HFFc6 (cell line): Measurements from ENCODE around the gene PTPRM. TPM values are rescaled to one million over a fixed set of nuclear protein-coding genes. Genes with fewer than 3 reads are reported as not detected.

Experiments used
- DNase-seq: peaks from one replicate; pipeline ENCODE4 v3.0.0-alpha.2; 2018
- H3K27ac Mint-ChIP-seq: 2 replicates; pipeline ENCODE4 v1.8.0; 2020; ENCODE audit warnings: mild to moderate bottlenecking, mixed read lengths
- H3K27me3 Mint-ChIP-seq: 2 replicates; pipeline ENCODE4 v1.8.0; 2021; ENCODE audit warnings: mild to moderate bottlenecking, moderate library complexity, mixed read lengths; ENCODE audit not compliant: insufficient read depth
- H3K36me3 Mint-ChIP-seq: 2 replicates; pipeline ENCODE4 v1.8.0; 2021; ENCODE audit warnings: low read depth, mixed read lengths
- H3K4me1 Mint-ChIP-seq: 2 replicates; pipeline ENCODE4 v1.8.0; 2020; ENCODE audit warnings: low read depth, mixed read lengths
- H3K4me3 Mint-ChIP-seq: 2 replicates; pipeline ENCODE4 v1.8.0; 2020; ENCODE audit warnings: mild to moderate bottlenecking, moderate library complexity, mixed read lengths
- H3K9me3 Mint-ChIP-seq: 2 replicates; pipeline ENCODE4 v1.8.0; 2020; ENCODE audit warnings: mild to moderate bottlenecking, mixed read lengths
- total RNA-seq, 6 experiments: library from RNA; stranded (reverse); fragmentation: NEBNext Ultra II Directional; extraction: Animal tissue kit (Norgen Biotek cat#: 25700); gene quantifications; 2 replicates in 1 of 6; 3 replicates in 5 of 6; pipeline ENCODE4 v1.2.3, GENCODE V29; 2021
- TF ChIP-seq, protein P1 (sequence below): fragments of 200-600 bp; sonication (generic); IDR thresholded peaks from 2 replicates; pipeline ENCODE4 v1.5.0; 2021; ENCODE audit warnings: antibody characterized with exemption, mild to moderate bottlenecking

The PTPRM gene
- total RNA-seq, 6 experiments from 2014 or later, result 39.4 to 49.8 (median 43.8) TPM

DNA sequence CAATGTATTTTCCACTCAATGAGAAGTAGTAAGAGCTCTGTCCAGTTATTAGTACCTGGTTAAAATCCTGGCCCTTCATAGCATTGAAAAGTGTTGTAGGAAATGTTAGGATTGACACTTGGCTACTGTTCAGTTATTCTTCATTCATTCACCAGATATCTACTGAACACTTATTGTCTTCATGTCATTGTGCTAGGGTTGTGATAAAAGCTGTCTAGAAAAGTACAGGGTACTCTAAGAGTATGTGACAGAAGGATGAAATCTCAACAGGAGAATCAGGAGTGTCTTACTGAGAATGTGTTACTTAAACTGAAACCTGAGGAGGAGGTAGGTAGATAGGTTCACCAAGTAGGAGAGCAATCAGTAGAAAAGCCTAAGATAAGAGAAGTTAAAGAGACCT lies 530.3 kb downstream of the PTPRM start:
- TF ChIP-seq, protein P1, sequence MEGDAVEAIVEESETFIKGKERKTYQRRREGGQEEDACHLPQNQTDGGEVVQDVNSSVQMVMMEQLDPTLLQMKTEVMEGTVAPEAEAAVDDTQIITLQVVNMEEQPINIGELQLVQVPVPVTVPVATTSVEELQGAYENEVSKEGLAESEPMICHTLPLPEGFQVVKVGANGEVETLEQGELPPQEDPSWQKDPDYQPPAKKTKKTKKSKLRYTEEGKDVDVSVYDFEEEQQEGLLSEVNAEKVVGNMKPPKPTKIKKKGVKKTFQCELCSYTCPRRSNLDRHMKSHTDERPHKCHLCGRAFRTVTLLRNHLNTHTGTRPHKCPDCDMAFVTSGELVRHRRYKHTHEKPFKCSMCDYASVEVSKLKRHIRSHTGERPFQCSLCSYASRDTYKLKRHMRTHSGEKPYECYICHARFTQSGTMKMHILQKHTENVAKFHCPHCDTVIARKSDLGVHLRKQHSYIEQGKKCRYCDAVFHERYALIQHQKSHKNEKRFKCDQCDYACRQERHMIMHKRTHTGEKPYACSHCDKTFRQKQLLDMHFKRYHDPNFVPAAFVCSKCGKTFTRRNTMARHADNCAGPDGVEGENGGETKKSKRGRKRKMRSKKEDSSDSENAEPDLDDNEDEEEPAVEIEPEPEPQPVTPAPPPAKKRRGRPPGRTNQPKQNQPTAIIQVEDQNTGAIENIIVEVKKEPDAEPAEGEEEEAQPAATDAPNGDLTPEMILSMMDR, result no peak
- no peak for DNase-seq
- Mint-ChIP-seq H3K36me3 (no peaks in the 10 kb centered on the region; the same call in 1 of the 2 replicates), H3K4me3 (no peak overlapping the region), H3K9me3 (no peaks in the 10 kb centered on the region), H3K27ac (no peak overlapping the region), H3K27me3 (no peaks in the 10 kb centered on the region), H3K4me1 (no peaks in the 10 kb centered on the region)

DNA sequence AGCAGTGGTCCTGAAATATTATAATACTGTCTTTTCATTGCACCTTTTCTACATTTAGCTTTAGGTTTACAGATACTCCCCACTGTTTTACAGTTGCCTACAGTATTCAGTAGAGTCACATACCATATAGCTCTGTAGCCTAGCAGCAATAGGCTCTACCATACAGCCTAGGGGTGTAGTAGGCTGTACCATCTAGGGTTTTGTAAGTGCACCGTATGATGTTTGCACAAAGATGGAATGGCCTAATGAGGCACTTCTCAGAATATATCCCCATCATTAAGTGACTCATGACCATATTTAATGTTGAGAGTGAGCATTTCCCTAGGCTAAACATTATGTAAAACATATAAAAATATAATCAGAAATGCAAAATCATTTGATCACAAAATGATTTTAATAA lies 530.8 kb downstream of the PTPRM start:
- Mint-ChIP-seq H3K27me3 (no peaks in the 10 kb centered on the region), H3K36me3 (no peaks in the 10 kb centered on the region; the same call in 1 of the 2 replicates), H3K27ac (no peak overlapping the region), H3K4me1 (no peaks in the 10 kb centered on the region), H3K4me3 (no peak overlapping the region), H3K9me3 (no peaks in the 10 kb centered on the region)
- TF ChIP-seq, protein P1, result no peak
- DNase-seq, result no peak

DNA sequence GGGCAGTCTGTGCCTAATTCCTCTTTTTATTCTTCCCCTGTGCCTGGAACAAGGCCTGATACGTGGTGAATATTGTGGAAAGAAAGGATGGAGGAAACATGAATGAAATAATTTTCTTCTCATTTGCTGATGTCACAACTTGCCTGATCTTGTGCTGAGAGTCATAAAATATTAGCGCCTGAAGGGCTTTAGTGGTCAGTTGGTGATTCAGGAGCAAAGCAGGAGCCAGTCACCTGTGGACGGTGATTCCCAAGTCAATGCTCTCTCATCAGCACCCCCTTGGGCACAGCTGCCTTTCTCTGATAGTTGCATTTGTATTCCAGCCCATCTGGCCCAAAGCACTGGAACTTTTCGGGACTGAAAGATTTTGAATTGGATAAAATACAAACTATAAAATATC lies 539.5 kb downstream of the PTPRM start:
- no peaks in the 10 kb centered on the region for H3K27me3 Mint-ChIP-seq
- TF ChIP-seq, protein P1, result no peak
- no peaks in the 10 kb centered on the region; the same call in 1 of the 2 replicates for H3K9me3 Mint-ChIP-seq
- no peak overlapping the region for H3K27ac Mint-ChIP-seq
- DNase-seq, result no peak
- peaks cover 10% of the 10 kb centered on the region for H3K4me1 Mint-ChIP-seq
- no peaks in the 10 kb centered on the region for H3K36me3 Mint-ChIP-seq
- H3K4me3 Mint-ChIP-seq, result no peak overlapping the region

DNA sequence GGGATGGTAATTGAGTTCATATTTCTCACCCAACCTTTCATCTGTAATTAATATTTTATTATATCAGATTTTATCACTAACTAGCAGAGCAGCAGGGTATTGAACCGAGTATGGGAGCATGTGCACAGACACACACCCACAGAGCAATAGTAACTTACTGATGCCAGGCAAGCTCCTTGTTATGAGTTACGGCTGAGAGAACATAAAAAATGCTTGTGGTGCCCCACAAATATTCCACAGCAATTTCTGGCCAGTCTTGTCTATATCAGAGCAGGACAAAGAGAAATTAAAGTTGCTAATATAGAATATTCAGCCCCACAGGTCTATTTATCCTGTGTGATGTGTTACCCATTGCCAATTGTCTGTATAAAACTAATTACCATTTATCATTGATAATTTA lies 540.3 kb downstream of the PTPRM start:
- no peaks in the 10 kb centered on the region for H3K36me3 Mint-ChIP-seq
- no peaks in the 10 kb centered on the region for H3K27me3 Mint-ChIP-seq
- no peak overlapping the region for H3K27ac Mint-ChIP-seq
- no peak for DNase-seq
- H3K4me3 Mint-ChIP-seq, result no peak overlapping the region
- peaks cover 10% of the 10 kb centered on the region for H3K4me1 Mint-ChIP-seq
- H3K9me3 Mint-ChIP-seq, result no peaks in the 10 kb centered on the region; the same call in 1 of the 2 replicates
- TF ChIP-seq, protein P1, result no peak

DNA sequence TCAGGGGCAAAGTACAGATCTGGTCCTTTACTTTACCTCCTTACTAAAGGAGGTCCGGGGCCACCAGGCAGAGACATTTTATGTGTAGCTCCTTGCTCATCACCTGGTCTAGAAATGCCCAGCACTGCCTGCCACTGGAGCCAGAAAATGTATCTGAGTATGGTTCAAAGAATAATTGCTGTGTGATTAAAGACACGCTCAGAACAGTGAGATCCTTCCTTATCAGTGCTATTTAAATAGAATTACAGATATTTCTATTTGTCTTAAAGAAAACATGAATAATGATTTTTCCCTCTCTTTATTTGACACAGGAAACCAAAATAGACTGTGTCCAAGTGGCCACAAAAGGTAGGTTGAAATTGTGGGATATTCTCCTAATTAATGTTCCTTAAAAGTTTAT lies 547.4 kb downstream of the PTPRM start:
- Mint-ChIP-seq H3K4me3 (no peak overlapping the region), H3K36me3 (no peaks in the 10 kb centered on the region), H3K27ac (no peak overlapping the region), H3K9me3 (no peaks in the 10 kb centered on the region), H3K4me1 (peaks cover 25% of the 10 kb centered on the region), H3K27me3 (no peaks in the 10 kb centered on the region)
- no peak for DNase-seq
- TF ChIP-seq, protein P1, result no peak
